Upper lobe of right lung (tissue), 1 donor: Measurements from ENCODE around the gene UNC13C. TPM values are rescaled to one million over a fixed set of nuclear protein-coding genes. Genes with fewer than 3 reads are reported as not detected.

ENCODE experiments used
- ATAC-seq: fragments of 200-7000 bp; cut with Tn5 transposase; one replicate; pipeline ENCODE4 v1.9.1; 2020; ENCODE audit warnings: mild to moderate bottlenecking, moderate library complexity
- DNase-seq: peaks from one replicate; pipeline ENCODE4 v3.0.0-alpha.2; 2020
- H3K27ac ChIP-seq: fragments of 200-600 bp; one replicate; pipeline ENCODE4 v1.8.0; 2022
- H3K27me3 ChIP-seq: fragments of 200-600 bp; one replicate; pipeline ENCODE4 v1.8.0; 2022; ENCODE audit warnings: mild to moderate bottlenecking
- H3K36me3 ChIP-seq: fragments of 200-600 bp; one replicate; pipeline ENCODE4 v1.8.0; 2022
- H3K4me1 ChIP-seq: fragments of 200-600 bp; one replicate; pipeline ENCODE4 v1.8.0; 2022
- H3K4me3 ChIP-seq: fragments of 200-600 bp; one replicate; pipeline ENCODE4 v1.8.0; 2022; ENCODE audit warnings: mild to moderate bottlenecking
- H3K9me3 ChIP-seq: fragments of 200-600 bp; one replicate; pipeline ENCODE4 v1.8.0; 2022
- intact Hi-C: fragments of 100-400 bp; cut with DNase I; formaldehyde crosslinking; loops from one replicate; pipeline ENCODE4 v1.11.0; 2022
- total RNA-seq: library from RNA; stranded (reverse); fragmentation: NEBNext Ultra II Directional; extraction: Animal tissue kit (Norgen Biotek cat#: 25700); gene quantifications from one replicate; pipeline ENCODE4 v1.2.1, GENCODE V29; 2021
- TF ChIP-seq, protein P1 (sequence below): fragments of 200-600 bp; IDR thresholded peaks from one replicate; pipeline ENCODE4 v1.8.0; 2022; ENCODE audit warnings: antibody characterized with exemption
- donor health status: DM: no; HTN: yes; CAD: no; lungs with severe emphysema.

Gene UNC13C
- total RNA-seq, 1 donor from 2014 or later = 0.14 TPM

DNA sequence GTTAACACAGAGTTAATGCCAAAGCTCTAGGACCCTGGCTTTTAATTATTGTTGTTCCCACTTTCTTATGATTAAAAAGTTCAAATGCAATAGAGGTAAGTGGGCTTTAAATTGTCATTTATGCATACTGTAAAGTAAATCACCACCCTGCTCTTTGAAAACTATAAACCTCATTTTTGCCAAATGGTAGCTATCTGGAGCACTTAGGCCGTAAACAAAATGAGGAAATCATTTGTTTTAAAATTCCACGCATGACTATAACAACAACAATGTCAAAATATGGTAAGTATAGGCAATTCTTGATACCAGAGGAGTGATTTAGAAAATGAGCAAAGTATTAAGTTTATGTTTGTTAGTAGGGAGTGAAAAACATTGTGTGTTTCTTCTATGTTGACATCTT lies 1.8 kb downstream of the UNC13C start:
- Histone ChIP-seq H3K4me1 (peaks cover 4% of the 10 kb centered on the region), H3K4me3 (no peak overlapping the region), H3K27ac (no peak overlapping the region), H3K36me3 (no peaks in the 10 kb centered on the region), H3K27me3 (peaks cover 10% of the 10 kb centered on the region), H3K9me3 (no peaks in the 10 kb centered on the region)
- ATAC-seq = no peak
- DNase-seq = no peak
- TF ChIP-seq, protein P1, sequence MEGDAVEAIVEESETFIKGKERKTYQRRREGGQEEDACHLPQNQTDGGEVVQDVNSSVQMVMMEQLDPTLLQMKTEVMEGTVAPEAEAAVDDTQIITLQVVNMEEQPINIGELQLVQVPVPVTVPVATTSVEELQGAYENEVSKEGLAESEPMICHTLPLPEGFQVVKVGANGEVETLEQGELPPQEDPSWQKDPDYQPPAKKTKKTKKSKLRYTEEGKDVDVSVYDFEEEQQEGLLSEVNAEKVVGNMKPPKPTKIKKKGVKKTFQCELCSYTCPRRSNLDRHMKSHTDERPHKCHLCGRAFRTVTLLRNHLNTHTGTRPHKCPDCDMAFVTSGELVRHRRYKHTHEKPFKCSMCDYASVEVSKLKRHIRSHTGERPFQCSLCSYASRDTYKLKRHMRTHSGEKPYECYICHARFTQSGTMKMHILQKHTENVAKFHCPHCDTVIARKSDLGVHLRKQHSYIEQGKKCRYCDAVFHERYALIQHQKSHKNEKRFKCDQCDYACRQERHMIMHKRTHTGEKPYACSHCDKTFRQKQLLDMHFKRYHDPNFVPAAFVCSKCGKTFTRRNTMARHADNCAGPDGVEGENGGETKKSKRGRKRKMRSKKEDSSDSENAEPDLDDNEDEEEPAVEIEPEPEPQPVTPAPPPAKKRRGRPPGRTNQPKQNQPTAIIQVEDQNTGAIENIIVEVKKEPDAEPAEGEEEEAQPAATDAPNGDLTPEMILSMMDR = no peak
- intact Hi-C loops = no loop called here

DNA sequence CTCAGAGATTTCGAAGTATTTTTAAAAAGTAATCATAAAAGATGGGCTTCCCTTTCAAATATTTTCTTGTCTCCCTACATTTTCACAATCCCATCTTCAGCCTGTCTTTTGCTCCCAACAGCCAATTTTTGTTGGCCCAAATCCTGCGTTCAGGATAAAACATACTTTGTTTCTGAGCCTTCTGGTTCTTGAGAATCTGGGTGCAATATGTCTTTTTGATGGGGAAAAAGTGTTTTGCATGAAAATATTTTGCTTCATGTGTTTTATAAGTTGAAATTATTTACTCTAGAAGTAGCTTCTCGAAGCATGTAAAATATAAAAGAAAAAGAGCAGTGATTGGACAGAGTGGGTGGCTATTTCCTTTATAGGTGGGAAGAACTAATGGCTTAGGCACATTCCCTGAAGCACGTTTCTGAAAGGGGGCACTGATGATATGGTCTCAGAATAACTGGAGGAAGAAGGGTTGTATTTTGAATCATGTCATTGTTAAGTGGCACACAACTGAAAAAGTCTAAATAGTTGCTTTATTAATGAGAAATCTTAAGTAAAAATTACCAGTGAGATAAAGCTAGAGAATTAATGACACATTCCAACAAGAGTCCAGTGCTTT lies 3.9 kb downstream of the UNC13C start:
- ATAC-seq (no peak), DNase-seq (no peak)
- H3K27ac ChIP-seq = no peak overlapping the region
- peaks cover 10% of the 10 kb centered on the region for H3K27me3 ChIP-seq
- TF ChIP-seq, protein P1 = no peak
- no peaks in the 10 kb centered on the region for H3K36me3 ChIP-seq
- H3K4me1 ChIP-seq = peaks cover 4% of the 10 kb centered on the region
- intact Hi-C loops = no loop called here
- no peaks in the 10 kb centered on the region for H3K9me3 ChIP-seq
- H3K4me3 ChIP-seq = no peak overlapping the region

DNA sequence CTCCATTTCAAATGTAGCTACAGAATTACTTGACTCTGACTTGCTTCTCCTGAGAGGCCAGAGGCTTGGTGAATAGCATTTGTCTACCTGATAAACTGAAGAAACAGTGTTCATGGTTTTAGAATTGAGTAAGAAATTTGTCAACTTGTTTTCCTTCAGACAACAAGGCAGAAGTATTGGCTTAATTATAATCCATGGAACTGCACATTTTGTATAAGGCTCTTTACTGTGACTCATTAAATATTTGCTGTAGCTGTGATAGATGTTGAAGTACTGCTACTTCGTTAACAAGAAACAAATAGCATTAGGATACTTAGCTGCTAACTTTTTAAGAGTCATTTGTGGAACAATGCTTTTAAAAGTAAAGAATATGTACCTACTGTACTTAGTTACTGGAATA lies 4.6 kb downstream of the UNC13C start:
- no peak for ATAC-seq
- TF ChIP-seq, protein P1 = no peak
- Histone ChIP-seq H3K27ac (no peak overlapping the region), H3K4me3 (no peak overlapping the region), H3K4me1 (peaks cover 4% of the 10 kb centered on the region), H3K27me3 (peaks cover 7% of the 10 kb centered on the region), H3K9me3 (no peaks in the 10 kb centered on the region), H3K36me3 (no peaks in the 10 kb centered on the region)
- intact Hi-C loops = no loop called here
- DNase-seq = no peak

DNA sequence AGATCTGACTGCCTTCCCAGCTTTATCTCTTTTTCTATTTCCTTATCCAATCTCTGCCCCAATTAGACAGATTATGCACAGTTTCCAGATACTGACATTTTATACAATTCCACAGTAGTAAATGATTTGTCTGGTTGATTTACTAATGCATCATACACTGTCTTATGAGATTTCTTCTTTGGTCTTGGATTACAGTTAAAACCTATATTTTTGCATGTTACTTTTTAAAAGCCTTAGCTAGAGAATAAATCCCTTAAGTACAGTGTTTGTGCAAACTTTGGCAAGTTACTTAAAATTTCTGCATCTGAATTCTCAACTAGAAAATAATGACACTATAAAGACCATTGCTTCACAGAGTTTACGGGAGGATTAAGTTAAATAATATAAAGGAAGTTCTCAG lies 6.0 kb downstream of the UNC13C start:
- Histone ChIP-seq H3K27me3 (peaks cover 2% of the 10 kb centered on the region), H3K9me3 (no peaks in the 10 kb centered on the region), H3K4me1 (no peaks in the 10 kb centered on the region), H3K27ac (no peak overlapping the region), H3K36me3 (no peaks in the 10 kb centered on the region), H3K4me3 (no peak overlapping the region)
- TF ChIP-seq, protein P1 = no peak
- intact Hi-C loops = no loop called here
- ATAC-seq (no peak), DNase-seq (no peak)

DNA sequence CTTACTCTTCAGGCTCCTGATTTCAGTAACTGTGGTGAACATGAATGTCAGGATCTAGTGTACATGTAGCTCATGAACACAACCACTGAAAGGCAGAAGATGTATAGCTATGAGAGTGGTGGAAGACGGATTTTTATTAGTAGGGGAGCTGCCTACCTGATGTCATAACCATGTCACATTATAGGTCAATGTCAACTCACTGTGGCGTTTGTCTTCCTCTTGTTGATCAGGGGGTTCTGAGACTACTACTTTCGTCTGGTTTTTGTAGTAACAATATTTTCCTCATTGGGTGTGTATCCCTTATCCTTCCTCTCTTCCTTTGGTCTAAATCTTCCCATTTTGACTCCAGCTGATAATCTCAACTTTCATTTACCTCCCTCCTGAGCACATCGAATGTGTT lies 7.3 kb downstream of the UNC13C start:
- DNase-seq (no peak), ATAC-seq (no peak)
- intact Hi-C loops = no loop called here
- peaks cover under 1% of the 10 kb centered on the region for H3K27me3 ChIP-seq
- no peaks in the 10 kb centered on the region for H3K9me3 ChIP-seq
- no peak overlapping the region for H3K4me3 ChIP-seq
- no peaks in the 10 kb centered on the region for H3K4me1 ChIP-seq
- no peaks in the 10 kb centered on the region for H3K36me3 ChIP-seq
- no peak overlapping the region for H3K27ac ChIP-seq
- TF ChIP-seq, protein P1 = no peak

DNA sequence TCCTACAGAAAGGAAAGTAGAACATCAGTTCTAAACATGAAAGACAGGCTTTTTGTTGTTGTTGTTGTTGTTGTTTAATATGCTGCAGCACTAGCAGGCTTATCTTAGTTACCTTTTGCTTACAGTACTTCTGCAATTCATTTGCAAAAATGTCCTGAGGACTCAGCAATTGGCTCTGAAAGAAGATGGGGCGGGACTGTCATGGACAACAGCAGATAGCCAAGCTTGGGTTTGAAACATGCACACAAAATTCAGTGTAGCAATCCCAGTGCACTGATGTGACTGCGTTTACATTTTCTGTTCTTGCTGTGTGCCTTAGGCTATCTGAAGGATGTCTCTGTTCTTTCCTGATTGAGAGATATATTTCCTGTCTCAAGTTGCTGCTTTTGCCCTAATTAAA lies 9.2 kb downstream of the UNC13C start:
- Histone ChIP-seq H3K27ac (no peak overlapping the region), H3K9me3 (no peaks in the 10 kb centered on the region), H3K4me3 (no peak overlapping the region), H3K36me3 (no peaks in the 10 kb centered on the region), H3K4me1 (no peaks in the 10 kb centered on the region), H3K27me3 (no peaks in the 10 kb centered on the region)
- TF ChIP-seq, protein P1 = no peak
- DNase-seq (no peak), ATAC-seq (no peak)
- intact Hi-C loops = no loop called here
